Gastroesophageal sphincter (tissue), 3 donors: ENCODE data around the gene CLIC3.

Source experiments
- POLR2AphosphoS5 ChIP-seq: sonication (generic); formaldehyde crosslinking; IDR thresholded peaks from one replicate; pipeline ENCODE4 v1.6.1; 2017; ENCODE audit warnings: antibody characterized with exemption
- TF ChIP-seq, protein P1 (sequence below), 4 experiments: fragments of 200-600 bp in 2 of 4; fragments of 450-650 bp in 2 of 4; sonication (generic) in 1 of 4; IDR thresholded peaks; one replicate each; pipeline ENCODE4 v1.5.1; 2017 to 2019; ENCODE audit warnings: antibody characterized with exemption in 4 of 4, mild to moderate bottlenecking in 2 of 4, moderate library complexity in 2 of 4

- TF ChIP-seq POLR2AphosphoS5 = no peak
- TF ChIP-seq, protein P1, sequence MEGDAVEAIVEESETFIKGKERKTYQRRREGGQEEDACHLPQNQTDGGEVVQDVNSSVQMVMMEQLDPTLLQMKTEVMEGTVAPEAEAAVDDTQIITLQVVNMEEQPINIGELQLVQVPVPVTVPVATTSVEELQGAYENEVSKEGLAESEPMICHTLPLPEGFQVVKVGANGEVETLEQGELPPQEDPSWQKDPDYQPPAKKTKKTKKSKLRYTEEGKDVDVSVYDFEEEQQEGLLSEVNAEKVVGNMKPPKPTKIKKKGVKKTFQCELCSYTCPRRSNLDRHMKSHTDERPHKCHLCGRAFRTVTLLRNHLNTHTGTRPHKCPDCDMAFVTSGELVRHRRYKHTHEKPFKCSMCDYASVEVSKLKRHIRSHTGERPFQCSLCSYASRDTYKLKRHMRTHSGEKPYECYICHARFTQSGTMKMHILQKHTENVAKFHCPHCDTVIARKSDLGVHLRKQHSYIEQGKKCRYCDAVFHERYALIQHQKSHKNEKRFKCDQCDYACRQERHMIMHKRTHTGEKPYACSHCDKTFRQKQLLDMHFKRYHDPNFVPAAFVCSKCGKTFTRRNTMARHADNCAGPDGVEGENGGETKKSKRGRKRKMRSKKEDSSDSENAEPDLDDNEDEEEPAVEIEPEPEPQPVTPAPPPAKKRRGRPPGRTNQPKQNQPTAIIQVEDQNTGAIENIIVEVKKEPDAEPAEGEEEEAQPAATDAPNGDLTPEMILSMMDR (IDR thresholded peaks at IDR 0.05) = no peak
Observed at GRCh38 chr9:136960938-136961275, 35.5 kb downstream of the CLIC3 start.
